GM13977 (cell line): ENCODE measurements around the gene EPN3.

Experiments used
- DNase-seq: peaks from one replicate; pipeline ENCODE4 v3.0.0; 2012; ENCODE audit warnings: low spot score
- CTCF ChIP-seq: IDR thresholded peaks from 2 replicates; pipeline ENCODE4 v1.5.1; 2012; ENCODE audit warnings: mild to moderate bottlenecking, control low read depth; ENCODE audit not compliant: insufficient read depth; ENCODE audit errors: extremely low read depth, missing control alignments
- in situ Hi-C: fragments of 300-500 bp; cut with MboI; formaldehyde crosslinking; loops from one replicate; pipeline ENCODE4 v1.12.0; 2022; ENCODE audit warnings: low sequenced_read_pairs, low pct_unique_long_range_greater_than_20kb, mixed read lengths, inconsistent platforms; ENCODE audit not compliant: unreplicated experiment

Gene EPN3

GRCh38 chr17:50492214-50492613, 40.3 kb upstream of the EPN3 start:
- in situ Hi-C loops, result no loop called here
- DNase-seq, result no peak
- no peak for TF ChIP-seq CTCF

GRCh38 chr17:50493744-50494143, 38.8 kb upstream of the EPN3 start:
- no peak for TF ChIP-seq CTCF
- no peak for DNase-seq
- in situ Hi-C loops, result no loop called here

GRCh38 chr17:50495217-50495823, 37.2 kb upstream of the EPN3 start:
- TF ChIP-seq CTCF, result no peak
- no peak for DNase-seq
- in situ Hi-C loops, result no loop called here

GRCh38 chr17:50495918-50496317, 36.6 kb upstream of the EPN3 start:
- no peak for DNase-seq
- in situ Hi-C loops, result no loop called here
- TF ChIP-seq CTCF, result no peak

- in situ Hi-C loops, result no loop called here
- TF ChIP-seq CTCF, result no peak
- no peak for DNase-seq
Measured at GRCh38 chr17:50498021-50498874, 34.3 kb upstream of the EPN3 start.

GRCh38 chr17:50499270-50499669, 33.3 kb upstream of the EPN3 start:
- in situ Hi-C loops, result no loop called here
- no peak for TF ChIP-seq CTCF
- DNase-seq, result no peak
